Activated CD4-positive, alpha-beta T cell treated with anti-CD3 and anti-CD28 coated beads, Interleukin-2, amount 50 U/mL, for 4 hours (primary cell): ENCODE data around the gene C1QTNF12.
"Not testable (repeated sequence)": the region's sequence is repeated elsewhere in the genome, so short reads cannot be mapped to it uniquely, and the experiment has no call there.

Experiments
- DNase-seq, 2 experiments: peaks; one replicate each; pipeline ENCODE4 v3.0.0-alpha.2; 2020

The C1QTNF12 gene

GRCh38 chr1:1196431-1197187 lies 49.9 kb downstream of the C1QTNF12 start:
- DNase-seq: no peak

DNA sequence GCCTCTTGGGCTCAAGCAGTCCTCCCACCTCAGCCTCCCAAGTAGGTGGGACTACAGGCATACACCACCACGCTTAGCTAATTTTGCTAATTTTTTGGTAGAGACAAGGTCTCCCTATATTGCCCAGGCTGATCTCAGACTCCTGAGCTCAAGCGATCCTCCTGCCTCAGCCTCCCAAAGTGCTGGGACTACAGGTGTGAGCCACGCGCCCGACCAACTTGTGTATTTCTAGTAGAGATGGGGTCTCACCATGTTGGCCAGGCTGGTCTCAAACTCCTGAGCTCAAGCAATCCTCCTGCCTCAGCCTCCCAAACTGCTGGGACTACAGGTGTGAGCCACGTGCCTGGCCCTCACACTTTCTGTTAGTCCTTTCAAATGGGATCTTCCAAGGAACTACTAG lies 50.8 kb downstream of the C1QTNF12 start:
- DNase-seq: not testable (repeated sequence)

DNA sequence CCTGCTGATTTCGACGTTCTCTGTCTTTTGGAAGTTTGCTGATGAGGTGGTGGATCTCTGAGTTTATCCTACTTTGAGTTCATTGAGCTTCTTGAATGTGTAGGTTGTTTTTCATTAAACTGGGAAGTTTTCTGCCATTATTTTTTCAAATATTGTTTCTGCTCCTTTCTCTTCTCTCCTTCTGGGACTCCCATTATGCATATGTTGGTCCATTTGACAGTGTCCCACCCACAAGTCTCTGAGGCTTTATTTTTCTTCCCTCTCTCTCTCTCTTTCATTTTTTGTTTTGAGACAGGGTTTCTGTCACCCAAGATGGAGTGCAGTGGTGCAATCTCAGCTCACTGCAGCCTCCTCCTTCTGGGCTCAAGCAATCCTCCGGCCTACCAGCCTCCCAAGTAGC lies 51.8 kb downstream of the C1QTNF12 start:
- DNase-seq: no peak
